Motor neuron (in vitro differentiated cells): ENCODE data around the gene SYNJ2. TPM values are rescaled to one million over a fixed set of nuclear protein-coding genes. Genes with fewer than 3 reads are reported as not detected.

Experiments used
- ATAC-seq, 8 experiments: fragments of 200-7000 bp; cut with Tn5 transposase; replicated peaks in 6 of 8; 2 replicates each; pipeline ENCODE4 v1.8.0; 2021; ENCODE audit warnings: mild to moderate bottlenecking in 8 of 8, moderate library complexity in 8 of 8
- H3K27ac ChIP-seq, 2 donors: fragments of 250-450 bp; sonication (Bioruptor Pico); 2 replicates each; pipeline ENCODE4 v1.9.0; 2021; ENCODE audit warnings: antibody characterized with exemption in 2 of 2, mild to moderate bottlenecking in 2 of 2, moderate library complexity in 1 of 2
- H3K4me1 ChIP-seq, 2 donors: fragments of 250-450 bp; sonication (Bioruptor Pico); replicated peaks in 1 of 2; 2 replicates each; pipeline ENCODE4 v1.6.1; 2021; ENCODE audit warnings: antibody characterized with exemption in 2 of 2, mild to moderate bottlenecking in 2 of 2, moderate library complexity in 1 of 2
- H3K4me3 ChIP-seq, 5 donors: fragments of 250-450 bp; sonication (Bioruptor Pico); 2 replicates each; pipeline ENCODE4 v1.9.0; 2021; ENCODE audit warnings: antibody characterized with exemption in 5 of 5, mild to moderate bottlenecking in 5 of 5, moderate library complexity in 4 of 5
- WGBS, 10 experiments: fragments of 450-650 bp; shearing (Covaris generic); methylation state at CpG; one replicate each; pipeline ENCODE4 v1.0.0; 2022; 5-methylcytosine and 5-hydroxymethylcytosine counted together
- in situ Hi-C, 9 experiments: fragments of 400-800 bp; cut with MboI; loops; one replicate each; pipeline ENCODE4 v1.15.0; 2021; ENCODE audit warnings: low sequenced_read_pairs in 9 of 9, low pct_unique_long_range_greater_than_20kb in 2 of 9; ENCODE audit not compliant: unreplicated experiment in 9 of 9
- total RNA-seq, 8 experiments: library from RNA; unstranded; fragments of 300-600 nt; gene quantifications; 2 replicates each; pipeline versions ENCODE4 v1.2.3 to v1.2.4, GENCODE V29; 2022

Gene SYNJ2
- total RNA-seq, 8 experiments from 2014 or later, result 0.60 to 35.5 (median 2.2) TPM

DNA sequence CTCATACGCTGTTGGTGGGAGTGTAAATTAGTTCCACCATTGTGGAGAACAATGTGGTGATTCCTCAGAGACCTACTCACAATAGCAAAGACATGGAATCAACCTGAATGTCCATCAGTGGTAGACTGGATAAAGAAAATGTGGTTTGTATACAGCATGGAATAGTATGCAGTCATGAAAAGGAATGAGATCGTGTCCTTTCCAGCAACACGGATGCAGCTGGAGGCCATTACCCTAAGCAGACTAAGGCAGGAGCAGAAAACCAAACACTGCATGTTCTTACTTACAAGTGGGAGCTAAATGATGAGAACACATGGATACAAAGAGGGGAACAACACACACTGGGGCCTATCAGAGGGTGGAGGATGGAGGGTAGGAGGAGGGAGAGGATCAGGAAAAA, 54.6 kb downstream of the SYNJ2 start:
- in situ Hi-C loops, result no loop called here
- WGBS, 10 experiments, result 48 to 100% (median 86%) methylated on average over 1 to 3 of the region's 3 CpGs; no CpG with 5 or more reads in 1 of the 10 experiments
- peaks cover 27 to 29% of the 10 kb centered on the region in 2 donors for H3K4me1 ChIP-seq
- ATAC-seq, result no peak
- no peak overlapping the region for H3K4me3 ChIP-seq
- H3K27ac ChIP-seq, result no peak overlapping the region

DNA sequence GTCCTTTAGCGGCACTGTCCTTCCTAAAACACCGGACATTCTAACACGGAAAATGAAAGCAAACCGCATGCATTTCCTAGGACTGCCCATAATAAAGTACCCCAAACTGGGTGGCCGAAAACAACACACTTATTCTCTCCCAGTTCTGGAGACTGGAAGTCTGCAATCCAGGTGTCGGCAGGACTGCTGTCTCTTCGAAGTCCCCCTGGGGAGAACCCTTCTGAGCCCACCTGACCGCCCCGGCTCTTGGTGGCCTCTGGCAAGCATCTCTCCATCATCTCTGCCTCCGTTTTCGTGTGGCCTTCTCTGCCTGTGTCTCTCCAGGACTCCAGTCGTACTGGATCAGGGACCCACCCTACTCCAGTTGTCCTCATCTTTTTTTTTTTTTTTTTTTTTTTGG, 55.4 kb downstream of the SYNJ2 start:
- Histone ChIP-seq H3K4me1 (peaks cover 19 to 24% of the 10 kb centered on the region in 2 donors), H3K4me3 (no peak overlapping the region), H3K27ac (no peak overlapping the region)
- WGBS, 10 experiments, result 90 to 100% (median 98%) methylated on average over 1 to 11 of the region's 12 CpGs; no CpG with 5 or more reads in 2 of the 10 experiments
- in situ Hi-C loops, result no loop called here
- no peak for ATAC-seq

DNA sequence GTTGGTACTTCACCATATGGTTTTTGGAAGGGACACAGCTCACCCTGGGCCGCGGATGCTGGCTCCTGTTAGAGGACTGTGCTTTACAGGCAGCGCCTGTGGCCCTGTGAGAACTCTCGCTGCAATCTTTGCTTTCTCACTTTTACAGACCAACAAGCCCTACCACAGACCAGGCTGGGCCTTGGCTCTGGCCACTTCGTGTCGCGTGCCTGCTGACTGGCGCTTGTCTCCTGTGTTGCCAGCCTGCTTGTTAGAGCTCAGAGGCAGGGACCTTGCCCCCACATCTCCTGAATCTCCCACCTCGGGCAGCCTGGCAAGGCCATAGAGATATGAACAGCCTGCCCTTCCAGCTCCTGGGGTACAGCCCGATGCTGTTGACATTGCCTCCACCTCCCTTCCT, 56.1 kb downstream of the SYNJ2 start:
- ATAC-seq, result no peak
- Histone ChIP-seq H3K4me3 (no peak overlapping the region), H3K27ac (no peak overlapping the region), H3K4me1 (peaks cover 12 to 22% of the 10 kb centered on the region in 2 donors)
- in situ Hi-C loops, result no loop called here
- WGBS, 10 experiments, result 90 to 97% (median 93%) methylated on average over 2 to 6 of the region's 10 CpGs; no CpG with 5 or more reads in 5 of the 10 experiments

DNA sequence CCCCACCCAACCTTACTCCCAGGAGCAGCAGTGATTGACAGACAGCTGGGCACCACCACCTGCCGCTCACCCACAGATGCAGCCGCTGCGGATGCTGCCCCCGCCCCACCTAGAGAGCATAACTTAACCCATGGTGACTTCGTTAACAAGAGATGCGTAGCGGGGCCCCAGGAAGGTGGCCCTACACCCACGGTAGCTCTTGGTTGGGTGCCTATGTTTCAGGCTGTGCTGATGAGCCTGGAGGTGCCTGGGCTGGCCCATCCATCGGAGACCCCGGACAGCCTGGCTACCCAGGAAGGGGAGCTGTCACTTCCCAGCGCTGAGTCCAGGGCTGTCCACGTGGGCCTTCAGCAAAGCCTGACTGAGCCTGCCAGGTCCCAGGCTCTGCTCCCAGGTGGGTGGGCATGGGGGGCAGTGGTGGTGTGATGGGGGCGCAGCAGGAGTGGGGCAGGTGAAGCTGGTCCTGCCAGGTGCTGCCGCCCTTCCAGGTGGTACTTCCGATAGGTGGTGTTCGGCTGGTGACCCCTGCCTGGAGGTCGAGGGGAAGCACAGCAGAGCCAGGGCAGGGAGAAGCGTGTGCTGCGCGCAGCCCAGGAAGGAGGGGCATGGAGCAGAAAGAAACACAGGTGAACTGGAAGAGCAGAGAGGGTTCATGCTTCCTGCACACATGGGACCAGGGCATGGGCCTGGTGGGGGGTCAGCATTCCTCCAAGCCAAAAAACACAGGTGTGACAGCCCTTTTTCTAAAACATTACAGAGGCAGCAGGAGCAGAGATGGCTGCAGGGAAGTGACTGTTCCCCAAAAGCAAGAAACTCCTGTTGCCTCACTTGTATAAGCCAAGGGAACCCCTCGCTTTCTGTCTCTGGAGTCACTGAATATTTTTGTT, 56.9 kb downstream of the SYNJ2 start:
- WGBS, 10 experiments, result 80 to 100% (median 92%) methylated on average over 1 to 12 of the region's 21 CpGs; no CpG with 5 or more reads in 5 of the 10 experiments
- no peak overlapping the region for H3K4me3 ChIP-seq
- ATAC-seq, result no peak
- in situ Hi-C loops, result no loop called here
- peaks cover 7 to 18% of the 10 kb centered on the region in 2 donors for H3K4me1 ChIP-seq
- no peak overlapping the region for H3K27ac ChIP-seq

DNA sequence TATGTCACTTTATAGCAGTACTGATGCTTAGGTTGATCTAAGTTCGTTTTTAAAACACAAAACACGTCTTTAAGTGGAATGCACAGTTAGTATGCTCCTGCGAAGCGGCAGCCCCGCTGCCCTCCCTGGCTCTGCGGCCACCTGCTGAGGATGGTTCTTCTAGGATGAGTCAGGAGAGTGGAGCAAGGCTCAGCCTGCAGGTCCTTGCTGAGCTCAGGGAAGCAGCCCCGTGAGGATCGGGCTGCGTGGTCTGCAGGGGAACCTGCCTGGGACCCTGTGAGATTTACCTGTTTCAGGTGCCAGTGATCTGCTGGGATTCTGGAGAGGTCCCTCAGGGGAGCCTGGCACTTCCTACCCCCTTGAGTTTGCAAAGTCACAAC, 57.5 kb downstream of the SYNJ2 start:
- Histone ChIP-seq H3K27ac (no peak overlapping the region), H3K4me3 (no peak overlapping the region), H3K4me1 (peaks cover 7 to 18% of the 10 kb centered on the region in 2 donors)
- ATAC-seq, result peak in 2 of 8 experiments; percentile 18 to 26
- in situ Hi-C loops, result no loop called here
- 29 to 92% (median 76%) methylated on average over 1 to 8 of the region's 9 CpGs; no CpG with 5 or more reads in 3 of the 10 experiments for WGBS, 10 experiments

DNA sequence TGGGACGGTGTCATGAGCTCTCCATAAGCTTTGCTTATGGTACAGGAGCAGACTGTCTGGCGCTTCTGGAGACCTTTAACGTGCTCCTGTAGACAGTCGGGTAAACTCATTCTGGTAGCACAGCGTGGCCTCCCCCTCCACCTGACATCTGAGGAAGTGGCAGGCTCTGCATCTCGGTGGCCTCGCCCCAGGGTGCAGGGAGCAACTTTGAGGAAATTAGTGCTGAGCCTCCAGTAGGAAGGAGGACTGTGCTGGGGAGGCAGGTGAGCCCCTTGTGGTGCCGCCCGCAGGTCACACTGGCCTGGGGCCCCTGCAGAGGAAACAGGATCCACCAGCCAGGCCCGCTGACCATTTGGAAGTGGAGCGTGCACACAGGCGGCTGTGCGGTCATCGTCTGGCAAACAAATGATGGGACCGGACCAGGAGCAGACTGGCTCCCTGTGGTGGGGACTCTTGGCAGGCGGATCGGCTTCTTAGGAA, 57.9 kb downstream of the SYNJ2 start:
- Histone ChIP-seq H3K4me3 (no peak overlapping the region), H3K27ac (no peak overlapping the region), H3K4me1 (peaks cover 7 to 18% of the 10 kb centered on the region in 2 donors)
- 83 to 100% (median 89%) methylated on average over 1 to 8 of the region's 17 CpGs; no CpG with 5 or more reads in 6 of the 10 experiments for WGBS, 10 experiments
- in situ Hi-C loops, result no loop called here
- no peak for ATAC-seq

DNA sequence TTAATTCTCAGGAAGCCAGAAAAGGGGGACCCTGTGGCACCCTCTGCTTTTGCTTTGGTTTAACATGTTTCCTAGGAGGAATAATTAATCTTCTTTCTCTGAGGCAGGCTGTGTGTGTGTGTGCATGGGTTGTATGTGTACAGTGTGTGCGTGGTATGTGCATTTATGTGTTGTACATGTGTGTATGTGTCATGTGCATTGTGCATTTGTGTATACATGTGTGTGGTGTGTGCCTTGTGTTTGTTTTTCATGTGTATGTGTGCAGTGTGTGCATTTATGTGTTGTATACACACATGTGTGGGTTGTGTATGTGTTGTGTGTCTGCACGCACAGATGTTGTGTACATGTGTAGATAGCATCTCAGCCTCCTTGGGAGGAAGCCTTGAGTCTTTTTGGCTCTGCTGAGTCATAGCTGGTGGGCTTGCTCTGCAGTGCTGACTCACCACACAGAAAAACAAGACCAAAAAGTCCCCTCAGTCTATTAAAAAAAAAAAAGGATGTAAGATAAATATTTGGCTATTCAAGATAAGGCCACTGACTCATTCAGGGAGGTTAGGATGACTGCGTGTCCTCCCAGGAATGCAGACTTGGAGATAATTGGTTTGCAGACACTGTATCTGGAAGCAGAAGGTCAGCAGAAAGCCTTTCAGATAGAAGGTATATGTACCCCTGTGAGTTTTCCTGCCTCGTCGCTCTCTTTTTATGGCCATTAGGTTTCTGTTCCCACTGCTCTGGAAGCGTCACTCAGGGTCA, 58.6 kb downstream of the SYNJ2 start:
- ATAC-seq, result peak; percentile 56 to 89 (median 64)
- Histone ChIP-seq H3K4me3 (no peak overlapping the region), H3K4me1 (peaks cover 7 to 18% of the 10 kb centered on the region in 2 donors), H3K27ac (no peak overlapping the region)
- WGBS, 10 experiments, result 0 to 79% (median 65%) methylated on average over 1 to 4 of the region's 6 CpGs; no CpG with 5 or more reads in 2 of the 10 experiments
- in situ Hi-C loops, result no loop called here

DNA sequence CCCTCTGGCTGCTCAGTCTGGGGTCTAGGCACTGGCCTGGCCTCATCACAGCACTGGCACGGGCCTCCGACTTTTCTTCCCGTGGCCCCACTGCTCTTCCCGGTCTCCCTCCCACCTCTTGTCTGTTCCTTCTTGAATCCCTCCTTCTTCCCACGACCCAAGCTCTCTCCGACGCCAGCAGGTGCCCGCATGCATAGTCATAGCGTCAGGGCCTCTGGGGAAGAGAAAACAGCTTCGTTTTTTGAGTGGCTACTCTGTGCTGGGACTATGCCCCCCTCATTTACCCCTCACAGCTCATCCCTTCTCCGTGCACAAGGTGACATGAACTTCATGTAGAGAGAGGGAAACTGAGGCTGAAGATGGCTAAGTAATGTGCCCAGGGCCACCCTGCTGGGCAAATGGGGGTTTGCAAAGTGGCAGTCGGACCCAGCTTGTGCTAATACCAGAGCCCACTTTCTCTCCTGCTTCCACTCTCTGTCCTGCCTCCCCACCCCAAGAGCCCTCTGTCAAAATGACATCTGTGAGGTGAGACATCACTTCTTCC, 59.2 kb downstream of the SYNJ2 start:
- WGBS, 10 experiments, result 45 to 87% (median 70%) methylated on average over 3 to 10 of the region's 12 CpGs; no CpG with 5 or more reads in 4 of the 10 experiments
- no peak overlapping the region for H3K4me3 ChIP-seq
- in situ Hi-C loops, result no loop called here
- H3K4me1 ChIP-seq, result peaks cover 7 to 18% of the 10 kb centered on the region in 2 donors
- ATAC-seq, result peak in 1 of 8 experiments; percentile 19
- H3K27ac ChIP-seq, result no peak overlapping the region

DNA sequence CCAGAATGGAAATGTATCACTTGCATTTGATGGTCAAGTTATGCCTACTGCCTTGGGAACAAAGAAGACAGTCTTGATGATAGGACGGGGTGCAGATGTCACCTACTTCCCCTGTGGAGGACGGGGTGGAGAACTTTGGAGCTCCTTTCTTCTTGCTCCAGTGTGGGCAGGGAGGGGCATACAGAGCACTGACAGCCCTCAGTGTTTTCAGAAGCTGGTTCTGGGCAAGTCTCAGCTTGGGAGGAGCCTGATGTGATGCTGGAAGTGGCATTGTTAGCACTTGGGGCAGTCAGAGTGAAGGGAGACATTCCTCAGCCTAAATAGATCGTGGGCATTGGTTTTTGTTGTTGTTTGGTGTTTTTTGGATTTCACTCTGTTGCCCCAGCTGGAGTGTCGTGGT, 59.7 kb downstream of the SYNJ2 start:
- 72 to 84% (median 78%) methylated on average over 1 to 3 of the region's 4 CpGs; no CpG with 5 or more reads in 6 of the 10 experiments for WGBS, 10 experiments
- no peak overlapping the region for H3K4me3 ChIP-seq
- H3K4me1 ChIP-seq, result peaks cover 7 to 18% of the 10 kb centered on the region in 2 donors
- ATAC-seq, result no peak
- in situ Hi-C loops, result no loop called here
- no peak overlapping the region for H3K27ac ChIP-seq

DNA sequence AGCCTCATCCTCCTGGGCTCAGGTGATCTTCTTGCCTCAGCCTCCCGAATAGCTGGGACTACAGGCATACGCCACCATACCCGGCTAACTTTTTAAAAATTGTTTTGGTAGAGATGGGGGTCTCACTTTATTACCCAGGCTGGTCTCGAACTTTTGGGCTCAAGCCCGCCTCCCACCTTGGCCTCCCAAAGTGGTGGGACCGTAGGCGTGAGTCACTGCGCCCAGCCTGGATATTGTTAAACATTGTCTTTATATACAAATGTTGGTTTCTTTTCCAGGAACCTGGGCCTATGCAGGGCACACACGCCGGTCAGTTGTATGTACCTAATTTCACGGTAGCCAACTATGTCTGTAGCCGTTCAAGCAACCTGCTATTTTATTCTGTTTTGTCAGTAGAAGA, 60.1 kb downstream of the SYNJ2 start:
- Histone ChIP-seq H3K4me1 (peaks cover 7 to 18% of the 10 kb centered on the region in 2 donors), H3K4me3 (no peak overlapping the region), H3K27ac (peak overlapping the region in 1 of 2 donors; percentile 20)
- WGBS, 10 experiments, result 79 to 100% (median 99%) methylated on average over 1 to 12 of the region's 12 CpGs; no CpG with 5 or more reads in 2 of the 10 experiments
- in situ Hi-C loops, result no loop called here
- peak in 1 of 8 experiments; percentile 0 for ATAC-seq

DNA sequence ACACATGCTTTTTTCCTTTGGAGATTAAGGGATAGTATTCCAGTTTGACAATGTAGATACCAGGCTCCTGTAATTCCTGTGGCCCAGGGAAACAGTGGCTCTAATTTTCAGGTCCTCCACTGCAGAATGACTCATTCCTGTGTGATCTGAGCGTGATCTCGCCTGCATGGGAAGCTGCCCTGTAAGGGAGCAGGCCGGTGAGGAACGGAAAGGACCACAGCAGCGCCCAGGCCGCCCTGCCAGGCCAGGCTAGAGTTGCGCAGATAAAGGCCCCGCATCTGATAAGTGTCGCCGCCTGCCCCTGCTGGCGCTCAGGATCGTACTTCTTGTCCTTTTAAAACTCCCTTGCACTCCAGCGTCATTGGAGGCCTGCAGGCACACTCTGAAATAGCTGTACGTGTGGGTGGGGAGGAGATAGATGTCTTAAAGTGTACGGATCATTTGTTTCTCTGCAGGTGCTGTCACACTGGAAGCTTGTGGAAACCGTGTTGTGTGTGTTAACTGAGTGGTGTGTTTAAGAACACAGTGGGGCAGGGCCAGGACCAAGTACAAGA, 60.7 kb downstream of the SYNJ2 start:
- Histone ChIP-seq H3K27ac (peak overlapping the region in 1 of 2 donors; percentile 20), H3K4me1 (peaks cover 7 to 18% of the 10 kb centered on the region in 2 donors), H3K4me3 (no peak overlapping the region)
- peak in 6 of 8 experiments; percentile 54 to 87 (median 86) for ATAC-seq
- 50 to 100% (median 68%) methylated on average over 1 to 14 of the region's 16 CpGs; no CpG with 5 or more reads in 1 of the 10 experiments for WGBS, 10 experiments
- in situ Hi-C loops, result no loop called here

DNA sequence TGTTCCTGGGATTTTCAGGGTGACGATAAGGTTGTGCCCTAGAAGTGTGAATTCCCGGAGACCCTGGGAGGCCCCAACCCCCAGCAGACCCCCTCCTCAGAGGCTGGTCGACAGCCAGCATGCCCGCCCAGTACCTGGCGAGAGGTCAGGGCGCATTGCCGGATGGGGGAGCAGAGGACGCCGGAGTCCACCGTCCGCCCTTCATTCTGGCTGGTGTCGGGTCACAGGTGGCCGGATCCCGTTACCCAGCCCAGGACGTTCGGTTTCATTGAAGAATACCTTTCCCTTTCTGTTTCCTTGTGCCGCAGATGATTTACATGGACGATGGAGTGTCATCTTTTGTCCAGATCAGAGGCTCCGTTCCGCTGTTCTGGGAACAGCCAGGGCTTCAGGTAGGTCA, 61.3 kb downstream of the SYNJ2 start:
- Histone ChIP-seq H3K27ac (no peak overlapping the region), H3K4me3 (no peak overlapping the region), H3K4me1 (peaks cover 7 to 18% of the 10 kb centered on the region in 2 donors)
- ATAC-seq, result no peak
- WGBS, 10 experiments, result 80 to 100% (median 94%) methylated on average over 1 to 9 of the region's 20 CpGs; no CpG with 5 or more reads in 5 of the 10 experiments
- in situ Hi-C loops, result no loop called here
